HepG2 (cell line): ENCODE results near the gene STRBP. TPM values are rescaled to one million over a fixed set of nuclear protein-coding genes. Genes with fewer than 3 reads are reported as not detected.

Source experiments
- ATAC-seq: fragments of 200-7000 bp; cut with Tn5 transposase; 3 replicates; pipeline ENCODE4 v1.9.1; 2020; ENCODE audit warnings: mild to moderate bottlenecking, moderate library complexity
- BruUV-seq: library from RNA; stranded (reverse); fragments of 400-500 nt; replicated peaks from 2 replicates; lab custom pipeline; 2021; lab: Mats Ljungman, UMichigan
- CTCF ChIA-PET: fragments of 300-600 bp; formaldehyde crosslinking; extraction: SDS; loops from one replicate; lab custom pipeline; 2021; ENCODE audit warnings: low total read pairs, inconsistent platforms, low intra/inter-chr PET ratio; lab: Yijun Ruan, JAX
- POLR2A ChIA-PET: fragments of 350-600 bp; sonication (Branson Sonifier 250); formaldehyde crosslinking; loops from one replicate; lab custom pipeline; 2020; ENCODE audit warnings: antibody characterized with exemption, inconsistent platforms; lab: Yijun Ruan, JAX
- DNase-seq: peaks from one replicate; pipeline ENCODE4 v3.0.0-alpha.2; 2015; ENCODE audit warnings: low spot score
- FAIRE-seq: peaks from 3 replicates; lab custom pipeline; 2011; peaks lifted over from hg19 to GRCh38; lab: Jason Lieb, UNC
- H2AFZ ChIP-seq: one replicate; pipeline ENCODE4 v1.6.1; 2011; ENCODE audit warnings: low read length, inconsistent platforms
- H3K27ac ChIP-seq: fragments of 300-600 bp; 3 replicates; pipeline ENCODE4 v1.8.0; 2011; ENCODE audit warnings: mixed run types, mild to moderate bottlenecking, mixed read lengths, low read length, inconsistent platforms; ENCODE audit not compliant: insufficient read depth; ENCODE audit errors: extremely low read length
- H3K27me3 ChIP-seq, 2 experiments: fragments of 200-600 bp in 1 of 2; 2 replicates in 1 of 2; 3 replicates in 1 of 2; pipeline versions ENCODE4 v1.6.0 to v1.8.0; 2011; ENCODE audit warnings: low read length in 2 of 2, mild to moderate bottlenecking in 2 of 2, moderate library complexity in 2 of 2, inconsistent platforms in 1 of 2; ENCODE audit not compliant: insufficient read depth in 2 of 2, control insufficient read depth in 1 of 2
- H3K36me3 ChIP-seq, 2 experiments: fragments of 200-600 bp in 1 of 2; replicated peaks in 1 of 2; 2 replicates in 1 of 2; 3 replicates in 1 of 2; pipeline versions ENCODE4 v1.5.1 to v1.8.0; 2011; ENCODE audit warnings: low read length in 2 of 2, inconsistent platforms in 1 of 2; ENCODE audit not compliant: insufficient read depth in 2 of 2, control insufficient read depth in 1 of 2
- H3K4me1 ChIP-seq: 2 replicates; pipeline ENCODE4 v1.5.1; 2012; ENCODE audit warnings: low read length, inconsistent platforms; ENCODE audit not compliant: insufficient read depth
- H3K4me2 ChIP-seq: 2 replicates; pipeline ENCODE4 v1.6.0; 2011; ENCODE audit warnings: low read depth, low read length, inconsistent platforms
- H3K4me3 ChIP-seq, 3 experiments: fragments of 200-600 bp in 1 of 3; sonication (generic), shearing (Covaris generic) in 1 of 3; replicated peaks in 1 of 3; 2 replicates each; pipeline ENCODE4 v1.5.1; 2011 to 2016; ENCODE audit warnings: low read length in 3 of 3, inconsistent platforms in 2 of 3, low read depth in 2 of 3, mild to moderate bottlenecking in 2 of 3, control low read depth in 1 of 3, mixed read lengths in 1 of 3; ENCODE audit not compliant: insufficient read depth in 1 of 3
- H3K79me2 ChIP-seq: one replicate; pipeline ENCODE4 v1.6.1; 2011; ENCODE audit warnings: low read length, inconsistent platforms; ENCODE audit not compliant: insufficient read depth
- H3K9ac ChIP-seq: 2 replicates; pipeline ENCODE4 v1.6.0; 2011; ENCODE audit warnings: mild to moderate bottlenecking, low read depth, low read length, inconsistent platforms; ENCODE audit not compliant: insufficient read depth
- H3K9me3 ChIP-seq: 2 replicates; pipeline ENCODE4 v1.5.1; 2012; ENCODE audit warnings: mild to moderate bottlenecking, low read length
- H4K20me1 ChIP-seq: 2 replicates; pipeline ENCODE4 v1.6.0; 2011; ENCODE audit warnings: inconsistent platforms, mild to moderate bottlenecking, low read length, moderate library complexity; ENCODE audit not compliant: insufficient read depth
- FOSL2 ChIP-seq: sonication (generic); formaldehyde crosslinking; IDR thresholded peaks from 2 replicates; pipeline ENCODE4 v1.4.0; 2020; ENCODE audit warnings: missing genetic modification reagents
- GTF3A ChIP-seq: sonication (generic); formaldehyde crosslinking; conservative IDR thresholded peaks from 2 replicates; pipeline ENCODE4 v1.4.0; 2020; ENCODE audit warnings: mild to moderate bottlenecking, missing genetic modification reagents
- PRDM10 ChIP-seq: sonication (generic); formaldehyde crosslinking; IDR thresholded peaks from 2 replicates; pipeline ENCODE4 v1.4.0; 2020; ENCODE audit warnings: low read depth, missing genetic modification reagents
- ZNF883 ChIP-seq: sonication (generic); formaldehyde crosslinking; IDR thresholded peaks from 2 replicates; pipeline ENCODE4 v1.5.1; 2020; ENCODE audit warnings: mild to moderate bottlenecking, missing genetic modification reagents; ENCODE audit errors: not compliant biosample characterization
- WGBS: methylation state at CpG from one replicate; pipeline ENCODE4 v1.1.6; 2017; ENCODE audit warnings: low lambda C conversion rate; 5-methylcytosine and 5-hydroxymethylcytosine counted together
- in situ Hi-C: cut with HindIII; loops from 2 replicates; pipeline ENCODE4 v1.10.0; 2017; ENCODE audit warnings: low pct_unique_long_range_greater_than_20kb; ENCODE audit not compliant: extremely low pct_ligation_motif_present
- intact Hi-C: fragments of 100-400 bp; cut with micrococcal nuclease; formaldehyde crosslinking; loops from one replicate; pipeline ENCODE4 v1.10.0; 2022; ENCODE audit not compliant: unreplicated experiment
- polyA plus RNA-seq, 8 experiments: library from polyadenylated mRNA; depleted of rRNA in 3 of 8; stranded (reverse) in 7 of 8; unstranded in 1 of 8; fragments of >200 nt; fragmentation: Illumina TruSeq in 4 of 8; extraction: Trizol in 4 of 8; gene quantifications; 2 replicates each; pipeline versions ENCODE4 v1.2.1 to v1.2.3, GENCODE V29; 2011 to 2016; ENCODE audit warnings: low read depth in 4 of 8, missing spikeins in 1 of 8, mixed read lengths in 1 of 8; ENCODE audit not compliant: insufficient read depth in 1 of 8
- total RNA-seq, 5 experiments: library from RNA; depleted of rRNA; stranded (reverse); fragments of >200 nt; fragmentation: Illumina TruSeq; extraction: Trizol; gene quantifications; 2 replicates each; pipeline ENCODE4 v1.2.3, GENCODE V29; 2016; ENCODE audit warnings: low read depth in 1 of 5
- TF ChIP-seq, protein P1 (sequence below): sonication (generic); formaldehyde crosslinking; IDR thresholded peaks from 2 replicates; pipeline ENCODE4 v1.4.0; 2020; ENCODE audit warnings: mild to moderate bottlenecking, missing genetic modification reagents, borderline replicate concordance
- TF ChIP-seq, protein P2 (sequence below): IDR thresholded peaks from 2 replicates; pipeline ENCODE4 v1.6.1; 2018; ENCODE audit warnings: missing genetic modification reagents, mild to moderate bottlenecking, missing compliant biosample characterization
- TF ChIP-seq, protein P3 (sequence below): IDR thresholded peaks from 2 replicates; pipeline ENCODE4 v1.6.1; 2016; ENCODE audit warnings: missing biosample characterization, missing genetic modification reagents, low read depth
- TF ChIP-seq, protein P4 (sequence below): sonication (generic); formaldehyde crosslinking; IDR thresholded peaks from 2 replicates; pipeline ENCODE4 v1.5.1; 2020; ENCODE audit warnings: mild to moderate bottlenecking, moderate library complexity, missing genetic modification reagents
- TF ChIP-seq, protein P5 (sequence below): IDR thresholded peaks from 2 replicates; pipeline ENCODE4 v1.6.1; 2016; ENCODE audit warnings: low read depth, control low read depth

The STRBP gene
- total and polyA plus RNA-seq, 2 of the 13 experiments (the other 11 are each of a cell fraction or from before 2014, with no cell fraction given), result 14.5 to 38.5 TPM

DNA sequence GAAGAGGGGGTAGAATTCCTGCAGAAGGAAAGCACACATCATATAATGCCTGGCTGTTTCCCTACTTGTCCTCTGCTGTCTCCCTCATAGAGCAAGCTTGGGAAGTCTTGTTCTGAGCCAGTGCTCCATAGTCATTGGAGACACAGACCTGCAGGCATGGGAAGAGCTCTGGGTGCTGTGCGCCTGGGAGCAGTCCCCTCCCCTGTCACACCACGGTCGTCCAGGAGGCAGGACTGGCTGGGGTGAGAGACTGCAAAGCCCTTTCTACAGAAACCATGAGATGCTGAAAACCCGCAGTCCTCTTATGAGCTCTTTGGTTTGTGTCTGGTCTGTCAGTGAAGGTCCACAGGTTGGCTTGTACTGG lies 170.3 kb downstream of the STRBP start:
- in situ Hi-C loops, result no loop called here
- Histone ChIP-seq H3K4me1 (peaks cover 51% of the 10 kb centered on the region), H3K9ac (no peak overlapping the region), H3K9me3 (no peaks in the 10 kb centered on the region), H2AFZ (no peak overlapping the region), H3K79me2 (no peaks in the 10 kb centered on the region), H3K27ac (no peak overlapping the region), H3K4me3 (no peak overlapping the region), H4K20me1 (no peaks in the 10 kb centered on the region), H3K36me3 (peaks cover 13 to 47% of the 10 kb centered on the region in 2 experiments), H3K4me2 (no peak overlapping the region), H3K27me3 (no peaks in the 10 kb centered on the region)
- FAIRE-seq (no peak), DNase-seq (no peak), ATAC-seq (no peak)
- CTCF ChIA-PET, result no interaction called here
- intact Hi-C loops, result no loop called here
- BruUV-seq, result no TSS peak
- POLR2A ChIA-PET, result no interaction called here
- WGBS, result 100% methylated on average over 1 of the region's 4 CpGs
- TF ChIP-seq FOSL2 (CRISPR knock-in tag) (no peak), GTF3A (CRISPR knock-in tag) (no peak), PRDM10 (CRISPR knock-in tag) (no peak), ZNF883 (CRISPR knock-in tag) (no peak)
- TF ChIP-seq, protein P1, sequence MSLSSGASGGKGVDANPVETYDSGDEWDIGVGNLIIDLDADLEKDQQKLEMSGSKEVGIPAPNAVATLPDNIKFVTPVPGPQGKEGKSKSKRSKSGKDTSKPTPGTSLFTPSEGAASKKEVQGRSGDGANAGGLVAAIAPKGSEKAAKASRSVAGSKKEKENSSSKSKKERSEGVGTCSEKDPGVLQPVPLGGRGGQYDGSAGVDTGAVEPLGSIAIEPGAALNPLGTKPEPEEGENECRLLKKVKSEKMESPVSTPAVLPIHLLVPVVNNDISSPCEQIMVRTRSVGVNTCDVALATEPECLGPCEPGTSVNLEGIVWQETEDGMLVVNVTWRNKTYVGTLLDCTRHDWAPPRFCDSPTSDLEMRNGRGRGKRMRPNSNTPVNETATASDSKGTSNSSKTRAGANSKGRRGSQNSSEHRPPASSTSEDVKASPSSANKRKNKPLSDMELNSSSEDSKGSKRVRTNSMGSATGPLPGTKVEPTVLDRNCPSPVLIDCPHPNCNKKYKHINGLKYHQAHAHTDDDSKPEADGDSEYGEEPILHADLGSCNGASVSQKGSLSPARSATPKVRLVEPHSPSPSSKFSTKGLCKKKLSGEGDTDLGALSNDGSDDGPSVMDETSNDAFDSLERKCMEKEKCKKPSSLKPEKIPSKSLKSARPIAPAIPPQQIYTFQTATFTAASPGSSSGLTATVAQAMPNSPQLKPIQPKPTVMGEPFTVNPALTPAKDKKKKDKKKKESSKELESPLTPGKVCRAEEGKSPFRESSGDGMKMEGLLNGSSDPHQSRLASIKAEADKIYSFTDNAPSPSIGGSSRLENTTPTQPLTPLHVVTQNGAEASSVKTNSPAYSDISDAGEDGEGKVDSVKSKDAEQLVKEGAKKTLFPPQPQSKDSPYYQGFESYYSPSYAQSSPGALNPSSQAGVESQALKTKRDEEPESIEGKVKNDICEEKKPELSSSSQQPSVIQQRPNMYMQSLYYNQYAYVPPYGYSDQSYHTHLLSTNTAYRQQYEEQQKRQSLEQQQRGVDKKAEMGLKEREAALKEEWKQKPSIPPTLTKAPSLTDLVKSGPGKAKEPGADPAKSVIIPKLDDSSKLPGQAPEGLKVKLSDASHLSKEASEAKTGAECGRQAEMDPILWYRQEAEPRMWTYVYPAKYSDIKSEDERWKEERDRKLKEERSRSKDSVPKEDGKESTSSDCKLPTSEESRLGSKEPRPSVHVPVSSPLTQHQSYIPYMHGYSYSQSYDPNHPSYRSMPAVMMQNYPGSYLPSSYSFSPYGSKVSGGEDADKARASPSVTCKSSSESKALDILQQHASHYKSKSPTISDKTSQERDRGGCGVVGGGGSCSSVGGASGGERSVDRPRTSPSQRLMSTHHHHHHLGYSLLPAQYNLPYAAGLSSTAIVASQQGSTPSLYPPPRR (CRISPR knock-in tag), result no peak
- TF ChIP-seq, protein P2, sequence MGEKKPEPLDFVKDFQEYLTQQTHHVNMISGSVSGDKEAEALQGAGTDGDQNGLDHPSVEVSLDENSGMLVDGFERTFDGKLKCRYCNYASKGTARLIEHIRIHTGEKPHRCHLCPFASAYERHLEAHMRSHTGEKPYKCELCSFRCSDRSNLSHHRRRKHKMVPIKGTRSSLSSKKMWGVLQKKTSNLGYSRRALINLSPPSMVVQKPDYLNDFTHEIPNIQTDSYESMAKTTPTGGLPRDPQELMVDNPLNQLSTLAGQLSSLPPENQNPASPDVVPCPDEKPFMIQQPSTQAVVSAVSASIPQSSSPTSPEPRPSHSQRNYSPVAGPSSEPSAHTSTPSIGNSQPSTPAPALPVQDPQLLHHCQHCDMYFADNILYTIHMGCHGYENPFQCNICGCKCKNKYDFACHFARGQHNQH (CRISPR knock-in tag), result no peak
- TF ChIP-seq, protein P3, sequence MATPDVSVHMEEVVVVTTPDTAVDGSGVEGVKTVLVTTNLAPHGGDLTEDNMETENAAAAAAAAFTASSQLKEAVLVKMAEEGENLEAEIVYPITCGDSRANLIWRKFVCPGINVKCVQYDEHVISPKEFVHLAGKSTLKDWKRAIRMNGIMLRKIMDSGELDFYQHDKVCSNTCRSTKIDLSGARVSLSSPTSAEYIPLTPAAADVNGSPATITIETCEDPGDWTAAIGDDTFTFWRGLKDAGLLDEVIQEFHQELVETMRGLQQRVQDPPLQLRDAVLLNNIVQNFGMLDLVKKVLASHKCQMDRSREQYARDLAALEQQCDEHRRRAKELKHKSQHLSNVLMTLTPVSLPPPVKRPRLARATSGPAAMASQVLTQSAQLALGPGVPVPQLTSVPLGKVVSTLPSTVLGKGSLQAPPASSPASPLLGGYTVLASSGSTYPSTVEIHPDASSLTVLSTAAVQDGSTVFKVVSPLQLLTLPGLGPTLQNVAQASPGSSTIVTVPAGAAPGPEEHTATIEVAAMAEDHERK (CRISPR knock-in tag), result no peak
- TF ChIP-seq, protein P4, sequence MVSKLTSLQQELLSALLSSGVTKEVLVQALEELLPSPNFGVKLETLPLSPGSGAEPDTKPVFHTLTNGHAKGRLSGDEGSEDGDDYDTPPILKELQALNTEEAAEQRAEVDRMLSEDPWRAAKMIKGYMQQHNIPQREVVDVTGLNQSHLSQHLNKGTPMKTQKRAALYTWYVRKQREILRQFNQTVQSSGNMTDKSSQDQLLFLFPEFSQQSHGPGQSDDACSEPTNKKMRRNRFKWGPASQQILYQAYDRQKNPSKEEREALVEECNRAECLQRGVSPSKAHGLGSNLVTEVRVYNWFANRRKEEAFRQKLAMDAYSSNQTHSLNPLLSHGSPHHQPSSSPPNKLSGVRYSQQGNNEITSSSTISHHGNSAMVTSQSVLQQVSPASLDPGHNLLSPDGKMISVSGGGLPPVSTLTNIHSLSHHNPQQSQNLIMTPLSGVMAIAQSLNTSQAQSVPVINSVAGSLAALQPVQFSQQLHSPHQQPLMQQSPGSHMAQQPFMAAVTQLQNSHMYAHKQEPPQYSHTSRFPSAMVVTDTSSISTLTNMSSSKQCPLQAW, result no peak
- TF ChIP-seq, protein P5, sequence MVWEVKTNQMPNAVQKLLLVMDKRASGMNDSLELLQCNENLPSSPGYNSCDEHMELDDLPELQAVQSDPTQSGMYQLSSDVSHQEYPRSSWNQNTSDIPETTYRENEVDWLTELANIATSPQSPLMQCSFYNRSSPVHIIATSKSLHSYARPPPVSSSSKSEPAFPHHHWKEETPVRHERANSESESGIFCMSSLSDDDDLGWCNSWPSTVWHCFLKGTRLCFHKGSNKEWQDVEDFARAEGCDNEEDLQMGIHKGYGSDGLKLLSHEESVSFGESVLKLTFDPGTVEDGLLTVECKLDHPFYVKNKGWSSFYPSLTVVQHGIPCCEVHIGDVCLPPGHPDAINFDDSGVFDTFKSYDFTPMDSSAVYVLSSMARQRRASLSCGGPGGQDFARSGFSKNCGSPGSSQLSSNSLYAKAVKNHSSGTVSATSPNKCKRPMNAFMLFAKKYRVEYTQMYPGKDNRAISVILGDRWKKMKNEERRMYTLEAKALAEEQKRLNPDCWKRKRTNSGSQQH (CRISPR knock-in tag), result no peak
